Cardiac fibroblast (primary cell): ENCODE results near the gene ATXN7.

Experiments used
- DNase-seq, 2 donors: peaks; one replicate each; pipeline versions ENCODE4 v3.0.0 to v3.0.0-alpha.2; 2010; ENCODE audit warnings: low read depth in 2 of 2
- H3K4me3 ChIP-seq, 2 donors: replicated peaks in 1 of 2; 1 replicate in 1 of 2; 2 replicates in 1 of 2; pipeline ENCODE4 v1.5.1; 2011; ENCODE audit warnings: low read depth in 2 of 2, low read length in 2 of 2, mild to moderate bottlenecking in 2 of 2, moderate library complexity in 1 of 2
- TF ChIP-seq, protein P1 (sequence below): IDR thresholded peaks from one replicate; pipeline ENCODE4 v1.5.1; 2011; ENCODE audit warnings: low read depth, mild to moderate bottlenecking, low read length, inconsistent platforms

The ATXN7 gene

GRCh38 chr3:63920001-63920400, 56.3 kb downstream of the ATXN7 start:
- TF ChIP-seq, protein P1, sequence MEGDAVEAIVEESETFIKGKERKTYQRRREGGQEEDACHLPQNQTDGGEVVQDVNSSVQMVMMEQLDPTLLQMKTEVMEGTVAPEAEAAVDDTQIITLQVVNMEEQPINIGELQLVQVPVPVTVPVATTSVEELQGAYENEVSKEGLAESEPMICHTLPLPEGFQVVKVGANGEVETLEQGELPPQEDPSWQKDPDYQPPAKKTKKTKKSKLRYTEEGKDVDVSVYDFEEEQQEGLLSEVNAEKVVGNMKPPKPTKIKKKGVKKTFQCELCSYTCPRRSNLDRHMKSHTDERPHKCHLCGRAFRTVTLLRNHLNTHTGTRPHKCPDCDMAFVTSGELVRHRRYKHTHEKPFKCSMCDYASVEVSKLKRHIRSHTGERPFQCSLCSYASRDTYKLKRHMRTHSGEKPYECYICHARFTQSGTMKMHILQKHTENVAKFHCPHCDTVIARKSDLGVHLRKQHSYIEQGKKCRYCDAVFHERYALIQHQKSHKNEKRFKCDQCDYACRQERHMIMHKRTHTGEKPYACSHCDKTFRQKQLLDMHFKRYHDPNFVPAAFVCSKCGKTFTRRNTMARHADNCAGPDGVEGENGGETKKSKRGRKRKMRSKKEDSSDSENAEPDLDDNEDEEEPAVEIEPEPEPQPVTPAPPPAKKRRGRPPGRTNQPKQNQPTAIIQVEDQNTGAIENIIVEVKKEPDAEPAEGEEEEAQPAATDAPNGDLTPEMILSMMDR: no peak
- no peak overlapping the region for H3K4me3 ChIP-seq
- DNase-seq: no peak

DNA sequence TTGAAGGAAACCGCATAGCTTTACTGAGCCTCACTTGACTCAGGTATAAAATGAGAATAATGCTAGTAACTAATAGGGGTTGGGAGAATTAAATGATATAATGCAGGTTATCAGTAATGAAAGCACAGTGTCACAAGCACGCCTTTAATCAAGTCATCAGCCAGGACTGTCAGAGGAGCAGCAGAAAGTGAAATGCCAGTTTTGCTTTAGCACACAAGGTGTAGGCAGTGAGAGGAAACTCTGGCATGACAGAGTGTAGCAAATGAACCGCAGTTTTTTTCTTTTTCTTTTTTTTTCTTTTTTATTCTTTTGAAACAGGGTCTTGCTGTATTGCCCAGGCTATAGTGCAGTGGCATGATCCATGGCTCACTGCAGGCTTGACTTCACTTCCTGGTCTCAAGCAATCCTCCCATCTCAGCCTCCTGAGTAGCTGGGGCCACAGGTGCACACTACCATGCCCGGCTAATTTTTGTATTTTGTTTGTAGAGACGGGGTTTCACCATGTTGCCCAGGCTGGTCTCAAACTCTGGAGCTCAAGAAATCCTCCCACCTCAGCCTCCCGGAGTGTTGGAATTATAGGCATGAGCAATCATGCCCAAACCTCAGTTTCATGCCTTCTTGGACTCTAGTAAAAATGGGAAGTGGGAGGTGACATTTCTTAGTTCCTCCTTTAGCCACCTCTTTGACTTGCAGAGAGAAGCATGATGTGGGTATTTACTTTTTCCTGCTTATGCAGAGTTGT, 58.2 kb downstream of the ATXN7 start:
- DNase-seq: no peak
- H3K4me3 ChIP-seq: no peak overlapping the region

DNA sequence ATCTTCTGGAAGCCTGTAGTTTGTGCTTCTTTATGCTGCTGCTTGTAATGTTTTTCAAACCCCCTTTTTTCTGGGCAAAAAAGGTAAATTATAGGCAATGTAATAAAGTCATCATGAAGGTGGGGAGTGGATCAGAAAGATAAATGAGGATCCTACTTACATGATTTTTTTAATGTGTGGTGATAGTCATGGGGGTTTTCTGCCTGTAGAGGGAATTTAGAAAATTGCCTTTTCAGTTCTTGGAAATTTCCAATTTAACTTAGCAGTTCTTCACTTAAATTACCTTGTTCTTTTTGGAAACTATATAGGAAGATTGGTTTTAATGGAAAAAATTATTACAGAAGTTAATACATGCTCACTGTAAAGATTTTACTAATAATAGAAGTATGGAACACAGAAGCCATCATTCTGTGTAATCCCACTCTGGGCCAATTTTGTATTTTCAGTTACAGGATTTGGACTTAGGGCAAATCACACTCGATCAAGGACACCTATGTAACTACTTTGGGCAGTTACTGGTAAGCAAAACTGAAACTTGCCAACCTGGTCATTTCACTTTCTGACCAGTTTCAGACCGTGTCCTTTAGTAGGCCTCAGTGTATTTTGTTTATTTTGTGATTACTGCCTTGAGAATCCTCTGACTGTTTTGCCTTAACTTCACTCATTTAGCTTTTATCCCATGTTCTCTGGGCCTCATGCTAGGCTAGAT, 59.0 kb downstream of the ATXN7 start:
- TF ChIP-seq, protein P1: no peak
- no peak for DNase-seq
- no peak overlapping the region for H3K4me3 ChIP-seq

More for the DNA sequence above, 58.2 kb downstream of the ATXN7 start:
- TF ChIP-seq, protein P1: no peak

DNA sequence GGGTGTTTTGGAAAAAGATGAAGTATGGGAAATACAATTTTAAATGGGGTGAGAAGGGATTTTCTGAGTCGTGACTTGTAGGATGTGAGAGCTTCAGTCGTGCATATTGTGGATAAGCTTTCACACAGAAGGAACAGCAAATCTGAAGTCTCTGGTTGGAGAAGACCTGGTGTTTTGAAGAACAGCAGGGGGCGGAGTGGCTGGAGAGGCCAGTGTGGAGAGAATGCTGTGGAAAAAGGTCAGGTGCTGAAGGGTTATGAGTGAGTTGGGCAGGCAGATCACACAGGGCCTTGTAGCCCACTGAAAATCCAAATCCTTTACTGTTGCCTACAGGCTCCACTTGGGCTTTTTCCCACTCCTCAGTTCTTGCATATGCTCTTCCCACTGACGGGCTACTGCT, 62.6 kb downstream of the ATXN7 start:
- TF ChIP-seq, protein P1: no peak
- no peak for DNase-seq

GRCh38 chr3:63927422-63928280, 64.0 kb downstream of the ATXN7 start:
- H3K4me3 ChIP-seq: no peak overlapping the region
- DNase-seq: no peak
- TF ChIP-seq, protein P1: no peak

More for the DNA sequence above, 62.6 kb downstream of the ATXN7 start:
- no peak overlapping the region for H3K4me3 ChIP-seq

DNA sequence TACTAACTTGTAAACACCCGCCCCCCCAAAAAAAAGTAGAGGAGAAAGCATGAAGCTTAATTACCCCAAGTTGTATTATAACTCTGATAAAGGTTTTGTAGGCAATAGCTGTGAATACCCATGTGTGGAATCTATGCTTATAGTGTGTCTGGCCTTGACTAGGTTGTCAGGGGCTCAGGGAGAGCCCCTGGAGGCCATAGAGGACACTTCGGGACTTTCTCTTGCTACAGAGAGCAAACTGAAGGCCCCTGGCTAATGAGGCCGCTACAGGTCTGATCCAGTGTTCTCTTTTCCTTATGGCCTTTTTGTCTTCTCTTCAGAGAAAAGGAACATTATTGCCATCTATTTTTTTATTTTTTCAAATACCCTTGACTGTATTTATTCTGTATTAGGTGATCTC, 67.6 kb downstream of the ATXN7 start:
- DNase-seq: no peak
- no peak overlapping the region for H3K4me3 ChIP-seq

More for the DNA sequence above, 67.6 kb downstream of the ATXN7 start:
- TF ChIP-seq, protein P1: no peak
